HEK293 (cell line): ENCODE results near the gene USP12.

Experiments used
- YY1 ChIP-seq: fragments of 450-650 bp; formaldehyde crosslinking; IDR thresholded peaks from 2 replicates; pipeline ENCODE4 v1.5.1; 2018; ENCODE audit warnings: missing biosample characterization, missing genetic modification characterization
- ZBTB7A ChIP-seq: fragments of 450-650 bp; formaldehyde crosslinking; IDR thresholded peaks from 2 replicates; pipeline ENCODE4 v1.5.1; 2016; ENCODE audit warnings: low read depth, missing biosample characterization, missing genetic modification characterization
- ZNF501 ChIP-seq: fragments of 450-650 bp; formaldehyde crosslinking; IDR thresholded peaks from 2 replicates; pipeline ENCODE4 v1.5.1; 2016; ENCODE audit warnings: missing biosample characterization, missing genetic modification characterization
- TF ChIP-seq, protein P1 (sequence below): fragments of 450-650 bp; formaldehyde crosslinking; IDR thresholded peaks from 2 replicates; pipeline ENCODE4 v1.5.1; 2017; ENCODE audit warnings: missing biosample characterization, missing genetic modification characterization
- TF ChIP-seq, protein P2 (sequence below): IDR thresholded peaks from 2 replicates; pipeline ENCODE4 v1.6.1; 2011; ENCODE audit warnings: mild to moderate bottlenecking, low read depth, low read length, borderline replicate concordance

DNA sequence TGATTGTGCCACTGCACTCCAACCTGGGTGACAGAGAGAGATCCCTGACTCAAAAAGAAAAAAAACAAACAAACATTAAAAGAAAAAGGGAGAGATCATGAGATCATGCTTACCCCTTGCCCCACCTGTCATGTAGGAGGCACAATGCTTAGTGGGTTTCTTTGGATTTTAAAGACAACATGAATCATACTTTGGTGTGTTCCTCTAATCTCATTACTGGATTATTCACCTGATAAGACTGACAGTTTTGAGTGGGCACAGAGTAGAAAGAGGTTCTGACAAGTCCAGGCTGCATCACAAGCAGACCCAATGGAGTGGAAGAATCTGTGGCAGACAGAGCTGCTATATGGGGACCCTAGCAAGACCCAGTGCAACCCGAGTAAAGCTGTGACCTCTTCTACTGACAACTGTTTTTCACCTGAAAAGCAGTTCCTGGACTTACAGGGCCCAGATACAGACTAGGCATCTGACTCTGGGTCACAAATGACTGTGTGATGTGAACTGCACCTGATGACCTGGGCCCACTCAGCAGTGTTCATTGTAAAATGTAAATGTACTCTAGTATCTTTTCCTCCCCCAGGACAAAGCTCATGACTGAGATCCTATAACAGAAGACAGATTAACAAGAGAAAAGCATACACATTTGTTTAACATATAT is 28.9 kb upstream of the USP12 start:
- TF ChIP-seq, protein P1, sequence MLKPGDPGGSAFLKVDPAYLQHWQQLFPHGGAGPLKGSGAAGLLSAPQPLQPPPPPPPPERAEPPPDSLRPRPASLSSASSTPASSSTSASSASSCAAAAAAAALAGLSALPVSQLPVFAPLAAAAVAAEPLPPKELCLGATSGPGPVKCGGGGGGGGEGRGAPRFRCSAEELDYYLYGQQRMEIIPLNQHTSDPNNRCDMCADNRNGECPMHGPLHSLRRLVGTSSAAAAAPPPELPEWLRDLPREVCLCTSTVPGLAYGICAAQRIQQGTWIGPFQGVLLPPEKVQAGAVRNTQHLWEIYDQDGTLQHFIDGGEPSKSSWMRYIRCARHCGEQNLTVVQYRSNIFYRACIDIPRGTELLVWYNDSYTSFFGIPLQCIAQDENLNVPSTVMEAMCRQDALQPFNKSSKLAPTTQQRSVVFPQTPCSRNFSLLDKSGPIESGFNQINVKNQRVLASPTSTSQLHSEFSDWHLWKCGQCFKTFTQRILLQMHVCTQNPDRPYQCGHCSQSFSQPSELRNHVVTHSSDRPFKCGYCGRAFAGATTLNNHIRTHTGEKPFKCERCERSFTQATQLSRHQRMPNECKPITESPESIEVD: no peak
- TF ChIP-seq, protein P2, sequence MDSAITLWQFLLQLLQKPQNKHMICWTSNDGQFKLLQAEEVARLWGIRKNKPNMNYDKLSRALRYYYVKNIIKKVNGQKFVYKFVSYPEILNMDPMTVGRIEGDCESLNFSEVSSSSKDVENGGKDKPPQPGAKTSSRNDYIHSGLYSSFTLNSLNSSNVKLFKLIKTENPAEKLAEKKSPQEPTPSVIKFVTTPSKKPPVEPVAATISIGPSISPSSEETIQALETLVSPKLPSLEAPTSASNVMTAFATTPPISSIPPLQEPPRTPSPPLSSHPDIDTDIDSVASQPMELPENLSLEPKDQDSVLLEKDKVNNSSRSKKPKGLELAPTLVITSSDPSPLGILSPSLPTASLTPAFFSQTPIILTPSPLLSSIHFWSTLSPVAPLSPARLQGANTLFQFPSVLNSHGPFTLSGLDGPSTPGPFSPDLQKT: no peak
- no peak for TF ChIP-seq ZNF501 (tag by site-specific recombination)
- no peak for TF ChIP-seq YY1
- no peak for TF ChIP-seq ZBTB7A (tag by site-specific recombination)
